Testis (tissue), 2 donors: ENCODE measurements around the gene RYR3.

Experiments
- CTCF ChIP-seq, 3 experiments: fragments of 450-650 bp in 2 of 3; fragments of 200-600 bp in 1 of 3; sonication (generic) in 1 of 3; IDR thresholded peaks; one replicate each; pipeline ENCODE4 v1.5.1; 2016 to 2019; ENCODE audit warnings: antibody characterized with exemption in 3 of 3, mild to moderate bottlenecking in 2 of 3, moderate library complexity in 1 of 3
- POLR2A ChIP-seq: fragments of 450-650 bp; IDR thresholded peaks from one replicate; pipeline ENCODE4 v1.6.1; 2017; ENCODE audit warnings: antibody characterized with exemption, mild to moderate bottlenecking, moderate library complexity

- TF ChIP-seq CTCF (IDR thresholded peaks at IDR 0.05) (no peak), POLR2A (no peak)
Measured at GRCh38 chr15:33278816-33279612, 31.8 kb upstream of the RYR3 start.
